A673 (cell line): ENCODE data around the gene PCYT1A. TPM values are rescaled to one million over a fixed set of nuclear protein-coding genes. Genes with fewer than 3 reads are reported as not detected.

Experiments used
- BruUV-seq: library from RNA; stranded (reverse); fragments of 400-500 nt; replicated peaks from 2 replicates; lab custom pipeline; 2021; lab: Mats Ljungman, UMichigan
- CTCF ChIA-PET: fragments of 300-600 bp; sonication (Branson Sonifier 250); formaldehyde crosslinking; loops from one replicate; lab custom pipeline; 2022; ENCODE audit warnings: antibody characterized with exemption; lab: Charles Lee
- POLR2A ChIA-PET: fragments of 300-600 bp; sonication (Branson Sonifier 250); formaldehyde crosslinking; loops from one replicate; lab custom pipeline; 2022; ENCODE audit warnings: antibody characterized with exemption; ENCODE audit not compliant: low non-redundant PET; lab: Charles Lee
- DNase-seq: peaks from one replicate; pipeline ENCODE4 v3.0.0-alpha.2; 2015; ENCODE audit warnings: low spot score
- H3K27ac ChIP-seq: fragments of 200-600 bp; sonication (generic); 2 replicates; pipeline ENCODE4 v1.5.1; 2016; ENCODE audit warnings: mixed run types, low read depth, mild to moderate bottlenecking, mixed read lengths, antibody characterized with exemption, low read length; ENCODE audit not compliant: poor library complexity, severe bottlenecking
- H3K27me3 ChIP-seq: fragments of 200-600 bp; sonication (generic); replicated peaks from 2 replicates; pipeline ENCODE4 v1.6.1; 2017; ENCODE audit warnings: mixed run types, low read depth, mild to moderate bottlenecking, mixed read lengths, antibody characterized with exemption, low read length; ENCODE audit not compliant: insufficient read depth, poor library complexity
- H3K36me3 ChIP-seq: fragments of 200-600 bp; sonication (generic); 2 replicates; pipeline ENCODE4 v1.6.1; 2016; ENCODE audit warnings: mixed run types, mild to moderate bottlenecking, mixed read lengths, antibody characterized with exemption, low read length; ENCODE audit not compliant: insufficient read depth, poor library complexity, severe bottlenecking
- H3K4me1 ChIP-seq: fragments of 200-600 bp; sonication (generic); 2 replicates; pipeline ENCODE4 v1.6.1; 2017; ENCODE audit warnings: mixed run types, mild to moderate bottlenecking, mixed read lengths, antibody characterized with exemption, low read length; ENCODE audit not compliant: insufficient read depth, poor library complexity, severe bottlenecking
- H3K4me3 ChIP-seq: fragments of 200-600 bp; sonication (generic); 2 replicates; pipeline ENCODE4 v1.5.1; 2016; ENCODE audit warnings: low read depth, mixed run types, mild to moderate bottlenecking, mixed read lengths, low read length; ENCODE audit not compliant: poor library complexity, severe bottlenecking
- H3K9me3 ChIP-seq: fragments of 200-600 bp; sonication (generic); 2 replicates; pipeline ENCODE4 v1.6.1; 2016; ENCODE audit warnings: mixed run types, low read depth, mild to moderate bottlenecking, mixed read lengths, antibody characterized with exemption, low read length; ENCODE audit not compliant: poor library complexity, severe bottlenecking
- CTCF ChIP-seq: fragments of 300-800, 200-600 bp; sonication (generic); conservative IDR thresholded peaks from 2 replicates; pipeline ENCODE4 v1.5.1; 2017; ENCODE audit warnings: low read depth, mild to moderate bottlenecking, antibody characterized with exemption, low read length, moderate library complexity, mixed read lengths
- EZH2 ChIP-seq: fragments of 200-600 bp; sonication (generic); IDR thresholded peaks from 2 replicates; pipeline ENCODE4 v1.6.1; 2017; ENCODE audit warnings: borderline replicate concordance, low read depth, mild to moderate bottlenecking, mixed read lengths, antibody characterized with exemption, low read length; ENCODE audit not compliant: poor library complexity, severe bottlenecking
- intact Hi-C: fragments of 100-400 bp; cut with micrococcal nuclease; formaldehyde crosslinking; loops from one replicate; pipeline ENCODE4 v1.10.0; 2022; ENCODE audit not compliant: unreplicated experiment
- total RNA-seq: library from RNA; stranded (reverse); gene quantifications from 2 replicates; pipeline ENCODE4 v1.2.3, GENCODE V29; 2021

The PCYT1A gene
- total RNA-seq, 1 experiment from 2014 or later, result 62.3 TPM

- no peak for DNase-seq
- Histone ChIP-seq H3K4me3 (no peak overlapping the region), H3K4me1 (peaks cover 9% of the 10 kb centered on the region), H3K36me3 (peaks cover 13% of the 10 kb centered on the region), H3K27me3 (no peaks in the 10 kb centered on the region), H3K27ac (no peak overlapping the region), H3K9me3 (no peaks in the 10 kb centered on the region)
- ChIA-PET POLR2A (no interaction called here), CTCF (no interaction called here)
- intact Hi-C loops, result no loop called here
- BruUV-seq, result no TSS peak
- no peak for TF ChIP-seq EZH2
- TF ChIP-seq CTCF, result no peak
Measured at GRCh38 chr3:196275126-196275525, 12.4 kb downstream of the PCYT1A start.

- no peak for DNase-seq
- Histone ChIP-seq H3K4me1 (peaks cover 6% of the 10 kb centered on the region), H3K4me3 (no peak overlapping the region), H3K27me3 (no peaks in the 10 kb centered on the region), H3K36me3 (peaks cover 14% of the 10 kb centered on the region), H3K27ac (no peak overlapping the region), H3K9me3 (no peaks in the 10 kb centered on the region)
- BruUV-seq, result no TSS peak
- POLR2A ChIA-PET, result no interaction called here
- CTCF ChIA-PET, result no interaction called here
- intact Hi-C loops, result no loop called here
- TF ChIP-seq EZH2 (no peak), CTCF (no peak)
Measured at GRCh38 chr3:196274585-196274984, 12.9 kb downstream of the PCYT1A start.

- ChIA-PET CTCF (no interaction called here), POLR2A (no interaction called here)
- H3K4me1 ChIP-seq, result no peaks in the 10 kb centered on the region
- no peak overlapping the region for H3K4me3 ChIP-seq
- H3K27me3 ChIP-seq, result no peaks in the 10 kb centered on the region
- no peak for TF ChIP-seq EZH2
- TF ChIP-seq CTCF, result no peak
- no peak for DNase-seq
- H3K27ac ChIP-seq, result no peak overlapping the region
- intact Hi-C loops, result no loop called here
- H3K36me3 ChIP-seq, result peaks cover 14% of the 10 kb centered on the region
- H3K9me3 ChIP-seq, result no peaks in the 10 kb centered on the region
- no TSS peak for BruUV-seq
Measured at GRCh38 chr3:196273655-196274054, 13.9 kb downstream of the PCYT1A start.
